NCI-H1092 treated with DMSO at 0.1 percent for 48 hours (cell line): ENCODE results near the gene NLK.
"Not testable (repeated sequence)": the region's sequence is repeated elsewhere in the genome, so short reads cannot be mapped to it uniquely, and the experiment has no call there.

ENCODE experiments used
- DNase-seq: peaks from one replicate; lab custom pipeline; 2025; lab: John Stamatoyannopoulos, UW

Gene NLK

DNA sequence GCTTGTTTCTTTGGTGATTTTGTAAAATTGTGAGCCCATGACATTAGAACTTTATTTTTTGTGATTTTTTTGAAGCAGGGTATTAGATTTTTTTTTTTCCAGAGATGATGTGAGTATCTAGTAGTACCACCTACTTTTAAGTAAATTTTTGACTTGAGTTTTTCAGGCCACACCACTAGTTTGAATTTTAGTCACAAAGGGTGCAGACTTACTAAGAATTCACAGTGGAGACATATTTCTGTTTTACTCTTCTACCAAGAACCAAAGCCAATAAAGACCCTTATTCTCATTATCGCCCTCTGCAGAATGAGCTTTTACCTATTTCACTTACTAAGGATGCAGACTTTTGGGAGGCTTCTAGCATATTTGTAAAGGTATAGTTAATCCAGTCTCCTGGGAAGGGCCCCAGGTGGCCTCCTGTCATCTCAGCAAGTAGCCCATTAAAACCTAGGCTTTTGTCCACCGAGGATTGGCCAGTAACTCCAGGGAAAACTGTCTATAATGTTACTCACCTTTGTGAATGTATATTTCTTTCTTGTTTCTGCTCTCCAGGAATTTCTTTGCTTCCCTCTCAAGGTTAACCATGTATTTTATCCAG lies 30.6 kb downstream of the NLK start:
- DNase-seq = no peak

DNA sequence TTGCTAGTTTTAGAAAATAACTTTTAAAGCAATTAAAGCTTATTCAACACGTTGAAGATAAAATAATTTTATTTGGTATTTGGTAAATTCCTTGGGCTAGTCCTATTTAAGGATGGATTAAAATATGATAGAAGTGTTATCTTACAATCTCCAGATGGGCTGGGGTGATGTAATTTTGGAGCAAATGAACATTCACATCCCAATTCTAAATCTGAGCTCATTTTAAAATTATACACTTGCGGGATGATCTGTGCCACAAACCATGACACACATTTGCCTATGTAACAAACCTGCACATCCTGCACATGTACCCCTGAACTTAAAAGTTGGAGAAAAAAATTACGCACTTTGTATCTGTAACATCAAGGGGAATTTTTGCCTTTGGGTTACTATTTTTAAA lies 31.5 kb downstream of the NLK start:
- DNase-seq = no peak

DNA sequence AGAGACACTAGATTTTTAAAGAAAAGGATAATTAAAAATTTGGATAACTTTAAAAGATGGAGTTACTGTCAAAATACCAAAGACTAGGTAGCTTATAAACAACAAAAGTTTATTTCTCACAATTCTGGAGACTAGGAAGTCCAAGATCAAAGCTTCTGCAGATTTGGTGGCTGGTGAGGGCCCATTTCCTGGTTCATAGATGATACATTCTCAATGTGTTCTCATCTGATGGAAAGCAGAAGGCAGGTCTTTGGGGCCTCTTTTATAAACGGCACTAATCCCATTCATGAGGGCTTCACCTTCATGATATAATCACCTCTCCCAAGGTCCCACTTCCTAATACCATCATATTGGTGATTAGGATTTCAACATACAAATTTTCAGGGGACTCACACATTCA lies 33.7 kb downstream of the NLK start:
- DNase-seq = no peak

DNA sequence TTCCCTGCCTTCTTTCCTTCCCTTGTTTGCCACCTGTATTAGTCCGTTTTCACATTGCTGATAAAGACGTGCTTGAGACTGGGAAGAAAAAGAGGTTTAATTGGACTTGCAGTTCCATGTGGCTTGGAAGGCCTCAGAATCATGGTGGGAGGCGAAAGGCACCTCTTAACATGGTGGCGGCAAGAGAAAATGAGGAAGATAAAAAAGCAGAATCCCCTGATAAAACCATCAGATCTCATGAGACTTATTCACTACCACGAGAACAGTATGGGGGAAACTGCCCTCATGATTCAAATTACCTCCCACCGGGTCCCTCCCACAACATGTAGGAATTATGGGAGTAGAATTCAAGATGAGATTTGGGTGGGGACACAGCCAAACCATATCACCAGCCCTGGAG lies 34.7 kb downstream of the NLK start:
- DNase-seq = not testable (repeated sequence)

DNA sequence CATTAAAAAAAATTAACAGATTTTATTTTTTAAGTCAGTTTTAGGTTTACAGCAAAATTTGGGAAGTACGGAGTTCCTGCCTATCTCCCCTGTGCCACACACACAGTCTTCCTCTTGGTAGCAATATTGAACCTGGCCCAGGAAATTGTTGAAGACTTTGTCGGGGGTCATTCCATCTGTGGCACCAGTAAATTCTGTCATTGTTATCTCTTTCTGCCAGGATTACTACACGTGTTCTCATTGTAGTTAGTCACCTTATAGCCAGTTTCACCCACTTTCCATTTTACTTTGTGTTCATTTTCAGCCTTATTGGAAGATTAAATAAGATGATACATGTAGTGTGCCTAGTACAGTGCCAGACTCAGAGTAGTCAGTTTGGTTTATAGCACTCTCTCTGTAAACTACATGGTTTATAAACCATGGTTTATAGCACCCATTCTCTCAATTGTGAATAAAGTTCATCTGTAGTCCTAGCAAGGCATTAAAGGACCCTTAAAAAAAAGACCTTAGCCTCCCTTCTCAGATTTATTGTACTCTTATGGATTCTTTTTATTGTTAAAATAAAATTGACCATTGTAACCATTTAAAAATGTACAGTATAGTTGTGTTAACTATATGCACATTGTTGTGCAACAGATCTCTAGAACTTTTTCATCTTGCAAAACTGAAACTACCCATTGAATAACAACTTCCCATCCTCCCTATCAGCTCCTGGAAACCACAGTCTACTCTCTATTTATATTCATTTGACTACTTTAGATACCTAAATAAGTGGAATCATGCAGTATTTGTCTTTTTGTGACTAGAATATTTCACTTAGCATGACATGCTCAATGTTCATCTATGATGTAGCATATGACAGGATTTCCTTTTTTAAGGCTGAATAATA lies 36.1 kb downstream of the NLK start:
- DNase-seq = no peak

DNA sequence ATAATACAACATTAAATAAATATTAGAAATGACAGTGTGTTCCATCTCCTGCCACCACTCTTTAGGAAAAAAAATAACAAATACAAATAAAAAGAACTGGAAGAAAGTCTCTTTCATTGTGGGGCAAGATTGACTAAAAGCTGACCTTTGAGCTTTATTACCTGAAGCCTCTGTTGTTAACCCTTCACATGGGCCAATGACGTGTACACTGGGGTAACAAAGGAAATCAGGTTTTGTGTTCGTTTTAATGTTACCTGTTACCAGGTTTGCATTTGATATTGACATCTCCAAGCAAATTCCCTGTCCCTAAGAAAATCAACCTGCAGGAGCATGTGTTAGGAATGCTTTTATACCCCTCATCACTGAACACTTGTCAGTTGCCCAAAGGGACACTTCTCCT lies 39.0 kb downstream of the NLK start:
- no peak for DNase-seq

DNA sequence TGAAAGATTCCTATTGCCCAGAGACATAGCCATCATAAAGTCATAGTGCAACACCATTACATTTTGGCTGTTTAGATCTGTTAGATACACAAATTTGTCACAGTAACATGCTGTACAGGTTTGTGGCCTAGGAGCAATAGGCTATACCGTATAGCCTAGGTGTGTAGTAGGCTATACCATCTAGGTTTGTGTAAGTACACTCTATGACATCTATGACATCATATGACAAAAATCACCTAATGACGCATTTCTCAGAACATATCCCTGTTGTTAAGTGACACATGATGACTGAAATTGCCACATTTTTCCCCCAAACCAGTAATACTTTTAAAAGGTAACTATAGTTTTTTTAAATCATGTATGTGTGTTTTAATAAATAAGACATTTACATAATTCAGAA lies 43.3 kb downstream of the NLK start:
- DNase-seq = no peak

DNA sequence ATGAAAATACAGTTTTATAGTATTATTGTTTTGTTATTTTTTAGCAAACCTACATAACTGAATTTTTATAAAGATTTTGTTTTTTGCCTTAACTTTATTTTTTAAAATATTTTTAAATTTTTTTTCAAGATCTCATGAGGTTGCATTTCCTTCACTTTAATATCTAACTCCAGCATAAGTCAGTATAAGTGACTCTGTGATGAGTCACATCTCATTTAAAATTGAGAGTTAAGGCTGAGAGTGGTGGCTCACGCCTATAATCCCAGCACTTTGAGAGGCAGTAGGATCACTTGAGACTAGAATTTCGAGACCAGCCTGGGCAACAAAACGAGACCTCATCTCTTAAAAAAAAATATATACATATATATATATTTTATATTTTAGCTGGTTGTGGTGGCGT lies 44.0 kb downstream of the NLK start:
- DNase-seq = no peak

DNA sequence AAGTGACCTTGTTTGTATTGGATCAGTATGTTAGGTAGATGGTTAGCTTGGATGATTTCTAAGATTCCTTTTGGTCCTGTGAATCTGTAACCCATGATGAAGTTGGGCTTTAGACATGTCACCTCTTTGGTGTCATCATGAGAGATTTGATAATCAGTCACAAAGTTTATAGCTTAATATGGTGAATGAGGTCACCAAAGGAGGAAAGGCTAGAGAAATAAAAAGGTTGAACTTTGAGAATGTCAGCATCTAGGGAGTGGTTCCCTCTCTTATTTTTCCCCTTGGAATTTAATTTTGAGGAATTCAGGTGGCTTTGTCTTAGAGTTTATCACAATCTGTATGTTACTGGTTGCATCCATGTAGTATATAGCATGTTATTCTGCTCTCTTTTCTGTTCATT lies 45.3 kb downstream of the NLK start:
- DNase-seq = no peak

DNA sequence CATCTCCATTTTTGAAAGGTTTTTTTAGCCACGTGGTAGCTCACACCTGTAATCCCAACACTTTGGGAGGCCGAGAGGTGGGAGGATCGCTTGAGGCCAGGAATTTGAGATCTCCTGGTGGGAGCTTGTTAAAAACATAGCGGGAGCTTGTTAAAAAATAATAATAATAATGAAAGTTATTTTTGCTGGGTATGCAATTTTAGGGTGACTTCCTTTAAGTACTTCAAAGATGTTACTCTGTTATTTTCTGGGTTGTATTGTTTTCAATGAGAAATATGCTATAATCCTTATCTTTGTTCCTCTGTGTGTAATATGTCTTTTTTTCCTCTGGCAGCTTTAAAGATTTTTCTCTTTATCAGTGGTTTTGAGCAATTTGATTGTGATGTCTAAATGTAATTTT lies 48.1 kb downstream of the NLK start:
- DNase-seq = no peak

DNA sequence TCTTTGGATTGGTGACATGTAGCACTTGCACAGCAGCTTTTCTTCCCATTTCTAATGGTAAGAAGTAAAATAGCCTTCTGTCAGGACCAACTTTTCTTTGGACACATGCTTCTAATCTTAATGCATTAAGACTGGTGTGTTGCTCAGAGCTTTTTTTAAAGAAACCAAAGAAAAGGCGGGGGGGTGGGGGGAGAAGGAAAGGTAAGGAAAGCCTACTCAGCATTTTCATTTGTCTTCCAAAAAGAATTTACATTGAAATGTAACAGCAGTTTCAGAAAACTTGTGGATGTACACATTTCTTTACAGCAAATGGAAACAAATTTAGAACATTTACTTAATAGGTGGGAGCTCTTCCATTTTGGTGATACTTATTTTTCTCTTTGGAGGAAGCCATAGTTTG lies 49.6 kb downstream of the NLK start:
- DNase-seq = no peak

DNA sequence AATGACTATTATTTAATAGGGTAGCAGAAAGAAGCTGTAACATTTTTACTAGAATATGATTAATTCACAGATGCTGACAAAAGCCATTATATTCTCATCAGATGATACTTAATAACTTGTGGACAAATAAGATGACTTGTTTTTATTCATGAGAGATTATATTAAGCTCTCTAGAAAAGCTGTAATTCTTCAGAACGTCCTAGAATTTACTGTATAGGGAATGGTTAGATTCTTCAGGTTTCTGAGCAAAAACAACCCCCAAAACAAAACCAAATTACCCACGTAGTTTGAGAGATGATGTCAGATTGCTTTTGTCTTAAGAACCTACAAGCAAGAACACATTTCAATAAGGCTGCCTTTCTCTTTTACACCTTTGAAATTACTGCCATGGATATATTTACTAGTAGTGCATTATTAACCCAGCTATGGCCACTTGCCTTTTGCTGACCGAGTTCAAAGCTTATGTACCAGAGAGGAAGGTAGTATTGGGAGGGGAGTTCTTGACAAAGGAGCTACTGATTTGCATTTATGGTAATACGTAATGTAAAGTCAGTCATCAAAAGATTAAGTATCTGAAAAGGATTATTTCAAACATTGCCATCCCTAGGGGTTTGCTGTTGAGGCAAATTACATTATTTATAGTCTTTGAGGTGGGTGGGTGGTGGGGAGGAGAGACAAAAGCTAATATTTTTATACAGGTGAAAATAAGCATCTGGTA lies 51.7 kb downstream of the NLK start:
- DNase-seq = no peak

DNA sequence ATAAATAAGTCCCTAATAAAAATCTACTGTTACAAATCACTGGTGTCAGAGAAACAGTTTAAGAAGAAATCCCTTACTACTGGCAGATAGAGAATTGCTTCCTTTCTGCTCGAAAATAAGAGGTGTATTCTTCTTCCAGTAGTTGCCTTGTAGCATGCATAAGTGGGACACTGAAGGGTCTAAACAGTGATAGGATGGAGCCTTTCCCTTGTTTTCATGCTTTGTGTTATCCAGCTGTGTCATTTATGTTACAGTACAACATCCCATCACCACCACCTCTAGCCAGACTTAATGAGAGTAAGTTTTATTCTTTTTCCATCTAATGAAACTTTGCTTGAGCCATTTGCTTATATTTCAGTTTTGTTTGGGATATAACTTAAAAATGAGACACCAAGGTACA lies 54.3 kb downstream of the NLK start:
- no peak for DNase-seq

DNA sequence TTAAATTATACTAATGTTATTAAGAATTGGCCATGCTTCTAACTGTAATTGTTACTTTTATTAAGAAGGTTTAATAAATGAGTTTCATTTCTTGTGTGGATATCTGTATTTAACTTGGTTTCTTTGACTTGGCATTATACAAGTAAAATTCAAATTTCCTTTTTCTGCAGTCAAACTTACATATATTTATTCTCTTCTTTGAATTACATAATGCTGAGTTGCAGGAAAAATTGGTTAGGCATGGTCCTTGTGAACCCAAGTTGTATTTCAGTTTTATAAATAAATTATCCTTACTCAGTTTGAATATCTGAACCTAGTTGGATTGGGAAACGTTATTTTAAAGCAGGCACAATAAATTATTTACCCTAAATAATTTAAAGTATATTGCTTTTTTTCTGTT lies 54.8 kb downstream of the NLK start:
- DNase-seq = no peak

DNA sequence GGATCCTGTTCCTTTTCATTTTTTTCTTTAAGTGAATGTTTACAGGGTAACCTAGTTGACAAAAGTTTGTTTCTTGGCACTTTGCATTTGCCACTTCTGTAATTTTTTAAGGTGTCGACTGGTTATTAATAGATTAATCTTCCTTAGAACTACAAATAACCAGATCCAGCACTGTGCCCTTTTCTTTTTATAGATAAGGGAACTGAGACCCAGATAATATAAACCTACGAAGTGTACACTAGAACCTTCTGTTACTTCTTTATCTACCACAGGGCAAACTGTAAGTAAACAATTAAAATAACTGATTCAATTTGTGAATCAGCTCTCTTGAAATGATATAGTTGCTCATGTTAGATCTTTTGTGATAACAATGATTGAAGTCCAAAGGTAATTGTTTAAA lies 55.4 kb downstream of the NLK start:
- no peak for DNase-seq

DNA sequence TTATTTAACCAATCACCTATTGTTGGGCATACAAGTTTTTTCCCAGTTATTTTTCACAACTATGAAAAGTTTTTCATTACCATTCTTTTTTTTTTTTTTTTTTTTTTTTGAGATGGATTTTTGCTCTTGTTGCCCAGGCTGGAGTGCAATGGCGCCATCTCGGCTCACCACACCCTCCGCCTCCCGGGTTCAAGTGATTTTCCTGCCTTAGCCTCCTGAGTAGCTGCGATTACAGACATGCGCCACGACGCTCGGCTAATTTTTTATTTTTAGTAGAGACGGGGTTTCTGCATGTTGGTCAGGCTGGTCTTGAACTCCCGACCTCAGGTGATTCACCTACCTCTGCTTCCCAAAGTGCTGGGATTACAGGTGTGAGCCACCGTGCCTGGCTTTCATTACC lies 56.1 kb downstream of the NLK start:
- DNase-seq = not testable (repeated sequence)

DNA sequence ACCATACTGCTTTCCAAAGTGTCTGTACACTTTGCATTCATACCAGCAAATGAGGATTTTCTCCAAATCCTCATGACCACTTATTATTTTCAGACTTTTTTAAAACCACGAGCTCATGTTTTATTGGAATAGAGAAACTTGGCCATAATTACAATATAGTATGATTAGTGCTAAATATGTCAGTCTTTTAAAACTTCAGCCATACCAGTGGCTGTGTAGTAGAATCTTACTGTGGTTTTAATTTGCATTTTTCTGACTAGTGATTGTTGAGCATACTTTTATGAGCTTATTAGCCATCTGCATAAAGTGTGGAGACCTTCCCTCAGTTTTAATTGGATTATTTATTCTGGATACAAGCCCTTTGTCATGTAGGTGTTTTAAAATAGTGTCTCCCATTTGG lies 57.8 kb downstream of the NLK start:
- DNase-seq = no peak

DNA sequence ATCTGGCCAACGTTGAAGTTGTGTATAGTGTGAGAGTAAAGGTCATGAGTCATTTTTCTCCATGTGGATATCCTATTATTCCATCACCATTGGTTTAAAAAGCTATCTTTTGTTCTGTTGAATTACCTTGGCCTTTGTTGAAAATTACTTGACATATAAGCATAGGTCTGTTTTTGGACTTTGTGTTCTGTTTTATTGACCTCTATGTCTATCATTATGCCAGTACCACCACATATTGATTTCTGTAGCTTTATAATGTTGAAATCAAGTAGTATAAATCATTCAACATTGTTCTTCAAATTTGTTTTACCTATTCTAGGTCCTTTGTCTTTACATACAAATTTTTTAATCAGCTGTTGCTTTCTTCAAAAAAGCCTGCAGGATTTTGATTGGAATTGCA lies 58.5 kb downstream of the NLK start:
- no peak for DNase-seq

DNA sequence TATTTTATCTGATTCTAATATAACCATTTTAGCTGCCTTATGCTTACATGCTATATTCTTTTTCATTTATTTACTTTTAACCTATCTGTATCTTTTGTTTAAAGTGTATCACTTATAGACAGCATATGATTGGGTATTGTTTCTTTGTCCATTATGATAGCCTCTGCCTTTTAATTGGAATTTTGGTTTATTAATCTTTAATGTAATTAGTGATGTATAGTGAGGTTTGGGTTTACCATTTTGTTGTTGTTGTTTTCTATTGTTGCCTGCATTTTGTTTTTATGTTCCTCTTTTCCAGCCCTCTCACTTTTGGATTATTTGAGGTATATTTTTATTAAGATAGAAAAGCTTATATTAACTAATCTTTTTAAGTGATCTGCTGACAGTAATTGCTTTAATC lies 59.4 kb downstream of the NLK start:
- no peak for DNase-seq

DNA sequence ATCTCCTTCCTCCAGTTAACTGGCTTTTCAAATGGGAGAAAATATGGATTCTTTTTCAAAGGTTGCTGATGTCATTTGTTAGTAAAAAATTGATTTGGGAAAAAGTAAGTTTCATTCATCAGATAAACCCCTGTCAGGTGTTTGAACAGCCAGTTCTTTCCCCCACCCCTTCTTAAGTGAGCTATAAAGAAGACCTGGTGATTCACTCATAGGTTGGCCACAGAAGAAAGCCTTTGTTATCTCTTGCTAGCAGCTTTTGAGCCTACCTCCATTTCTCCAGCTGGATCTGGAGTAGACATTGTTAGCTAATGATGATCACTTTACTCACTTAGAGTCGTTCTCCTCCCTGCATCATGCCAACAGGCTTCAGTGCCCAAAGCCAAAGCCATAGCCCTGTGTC lies 63.0 kb downstream of the NLK start:
- no peak for DNase-seq

DNA sequence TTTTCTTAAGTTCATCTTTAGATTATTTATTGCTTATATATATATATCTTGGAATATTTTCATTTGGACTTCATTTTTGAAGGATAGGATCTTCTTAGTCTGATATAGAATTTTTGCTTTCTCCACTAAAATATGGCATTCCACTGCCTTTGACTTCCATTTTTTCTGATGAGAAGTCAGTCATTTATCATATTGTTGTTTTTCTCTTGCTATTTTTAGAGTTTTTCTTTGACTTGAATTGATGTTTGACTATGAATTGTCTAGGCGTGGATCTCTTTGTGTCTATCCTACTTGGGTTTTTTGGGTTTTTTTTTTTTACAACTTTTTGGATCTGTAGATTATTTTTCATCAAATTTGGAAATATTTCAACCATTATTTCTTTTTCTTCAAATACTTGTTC lies 67.7 kb downstream of the NLK start:
- DNase-seq = no peak

DNA sequence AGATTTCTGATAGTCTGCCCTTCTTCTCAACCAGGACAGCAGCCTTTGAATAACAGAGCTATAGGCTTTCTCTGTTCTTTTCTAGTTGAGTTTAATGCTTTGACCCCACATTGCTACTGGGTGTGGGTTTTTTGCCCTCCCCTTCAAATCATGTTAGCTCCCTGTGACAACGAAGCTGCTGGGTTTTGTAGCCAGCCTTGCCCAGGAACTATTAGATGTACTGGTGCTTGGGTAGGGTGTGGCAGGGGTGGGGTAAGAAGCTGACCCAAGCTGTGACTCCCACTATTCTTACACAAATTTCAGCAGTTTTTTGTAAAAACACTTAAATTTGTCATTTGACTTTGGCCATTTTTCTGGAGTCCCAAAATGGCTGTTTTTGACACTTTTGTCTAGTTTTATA lies 69.7 kb downstream of the NLK start:
- no peak for DNase-seq

DNA sequence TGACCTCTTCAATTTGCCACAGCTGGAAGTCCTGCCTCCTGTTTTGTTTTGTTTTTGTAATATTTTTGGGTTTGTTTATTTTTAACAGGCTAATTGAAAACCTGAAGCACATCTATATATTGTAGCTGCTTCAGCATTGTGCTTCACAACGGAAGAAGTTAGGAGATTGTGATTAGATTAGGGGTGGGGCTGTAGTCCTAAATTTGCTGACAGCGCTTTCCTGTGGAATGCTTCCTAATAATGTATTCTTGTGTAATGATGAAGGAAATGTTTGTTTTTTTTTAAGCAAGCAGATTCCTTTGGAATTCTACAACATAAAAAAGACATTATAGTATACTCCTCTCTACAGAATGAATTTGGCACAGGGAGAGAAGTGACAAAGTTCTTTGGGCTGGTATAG lies 70.1 kb downstream of the NLK start:
- DNase-seq = no peak
